HAP-1 (cell line): ENCODE results near the gene PIK3R1.

Source experiments
- DNase-seq, 2 experiments: peaks; one replicate each; pipeline ENCODE4 v3.0.0-alpha.2; 2016 to 2020; ENCODE audit warnings: low spot score in 2 of 2
- H3K27me3 ChIP-seq: fragments of 250-450 bp; sonication (Bioruptor Pico); 2 replicates; pipeline ENCODE4 v1.5.1; 2020; ENCODE audit warnings: low read depth, mild to moderate bottlenecking, moderate library complexity
- H3K36me3 ChIP-seq: fragments of 250-450 bp; sonication (Bioruptor Pico); replicated peaks from 2 replicates; pipeline ENCODE4 v1.5.1; 2020; ENCODE audit warnings: mild to moderate bottlenecking
- H3K4me1 ChIP-seq: fragments of 250-450 bp; sonication (Bioruptor Pico); 2 replicates; pipeline ENCODE4 v1.5.1; 2020; ENCODE audit warnings: mild to moderate bottlenecking
- H3K4me3 ChIP-seq: fragments of 250-450 bp; sonication (Bioruptor Pico); 2 replicates; pipeline ENCODE4 v1.5.1; 2020; ENCODE audit warnings: mild to moderate bottlenecking, moderate library complexity
- H3K9me3 ChIP-seq: fragments of 250-450 bp; sonication (Bioruptor Pico); 2 replicates; pipeline ENCODE4 v1.5.1; 2020; ENCODE audit warnings: mild to moderate bottlenecking, moderate library complexity
- in situ Hi-C: fragments of 300-500 bp; cut with MboI; formaldehyde crosslinking; loops from 3 replicates; pipeline ENCODE4 v1.14.3; 2020; ENCODE audit warnings: low sequenced_read_pairs, inconsistent platforms, mixed read lengths

The PIK3R1 gene

GRCh38 chr5:68296895-68297294 lies 81.3 kb downstream of the PIK3R1 start:
- Histone ChIP-seq H3K36me3 (peaks cover 5% of the 10 kb centered on the region), H3K9me3 (no peaks in the 10 kb centered on the region), H3K4me1 (no peaks in the 10 kb centered on the region), H3K27me3 (no peaks in the 10 kb centered on the region), H3K4me3 (no peak overlapping the region)
- no peak for DNase-seq
- in situ Hi-C loops, result no loop called here

DNA sequence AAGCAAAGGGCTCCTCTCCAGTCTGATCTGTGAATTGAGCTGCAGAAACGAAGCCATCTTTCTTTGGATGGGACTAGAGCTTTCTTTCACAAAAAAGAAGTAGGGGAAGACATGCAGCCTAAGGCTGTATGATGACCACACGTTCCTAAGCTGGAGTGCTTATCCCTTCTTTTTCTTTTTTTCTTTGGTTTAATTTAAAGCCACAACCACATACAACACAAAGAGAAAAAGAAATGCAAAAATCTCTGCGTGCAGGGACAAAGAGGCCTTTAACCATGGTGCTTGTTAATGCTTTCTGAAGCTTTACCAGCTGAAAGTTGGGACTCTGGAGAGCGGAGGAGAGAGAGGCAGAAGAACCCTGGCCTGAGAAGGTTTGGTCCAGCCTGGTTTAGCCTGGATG lies 82.1 kb downstream of the PIK3R1 start:
- Histone ChIP-seq H3K4me1 (no peaks in the 10 kb centered on the region), H3K36me3 (peaks cover 5% of the 10 kb centered on the region), H3K4me3 (no peak overlapping the region), H3K27me3 (no peaks in the 10 kb centered on the region), H3K9me3 (no peaks in the 10 kb centered on the region)
- in situ Hi-C loops, result no loop called here
- peak; percentile 31 to 69 for DNase-seq

- no peak for DNase-seq
- Histone ChIP-seq H3K4me3 (no peak overlapping the region), H3K27me3 (no peaks in the 10 kb centered on the region), H3K9me3 (no peaks in the 10 kb centered on the region), H3K4me1 (no peaks in the 10 kb centered on the region), H3K36me3 (peaks cover 5% of the 10 kb centered on the region)
- in situ Hi-C loops, result no loop called here
Observed at GRCh38 chr5:68298479-68298878, 82.9 kb downstream of the PIK3R1 start.

GRCh38 chr5:68299105-68299504 lies 83.5 kb downstream of the PIK3R1 start:
- H3K4me1 ChIP-seq, result no peaks in the 10 kb centered on the region
- in situ Hi-C loops, result no loop called here
- no peaks in the 10 kb centered on the region for H3K9me3 ChIP-seq
- no peaks in the 10 kb centered on the region for H3K27me3 ChIP-seq
- peaks cover 5% of the 10 kb centered on the region for H3K36me3 ChIP-seq
- no peak overlapping the region for H3K4me3 ChIP-seq
- DNase-seq, result no peak

DNA sequence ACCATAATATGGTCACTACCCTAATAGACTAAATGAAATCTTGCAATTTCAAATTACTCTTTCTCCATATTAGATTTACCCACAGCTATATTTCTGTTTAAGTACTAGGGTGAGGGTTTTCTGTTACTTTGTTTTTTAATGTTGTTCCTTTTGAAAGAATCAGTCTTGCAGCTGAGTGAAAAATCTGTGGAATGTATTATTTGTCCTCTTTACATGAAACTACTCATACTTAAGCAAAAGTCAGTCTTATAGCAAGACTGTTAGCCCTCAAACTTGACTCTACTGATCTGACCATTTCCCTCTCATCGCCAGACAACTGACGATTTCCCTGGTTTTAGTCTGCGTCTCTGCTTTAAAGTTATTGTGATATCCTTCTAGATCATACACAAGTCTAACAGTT lies 84.0 kb downstream of the PIK3R1 start:
- in situ Hi-C loops, result no loop called here
- Histone ChIP-seq H3K36me3 (peaks cover 5% of the 10 kb centered on the region), H3K9me3 (no peaks in the 10 kb centered on the region), H3K4me1 (no peaks in the 10 kb centered on the region), H3K4me3 (no peak overlapping the region), H3K27me3 (no peaks in the 10 kb centered on the region)
- DNase-seq, result no peak

DNA sequence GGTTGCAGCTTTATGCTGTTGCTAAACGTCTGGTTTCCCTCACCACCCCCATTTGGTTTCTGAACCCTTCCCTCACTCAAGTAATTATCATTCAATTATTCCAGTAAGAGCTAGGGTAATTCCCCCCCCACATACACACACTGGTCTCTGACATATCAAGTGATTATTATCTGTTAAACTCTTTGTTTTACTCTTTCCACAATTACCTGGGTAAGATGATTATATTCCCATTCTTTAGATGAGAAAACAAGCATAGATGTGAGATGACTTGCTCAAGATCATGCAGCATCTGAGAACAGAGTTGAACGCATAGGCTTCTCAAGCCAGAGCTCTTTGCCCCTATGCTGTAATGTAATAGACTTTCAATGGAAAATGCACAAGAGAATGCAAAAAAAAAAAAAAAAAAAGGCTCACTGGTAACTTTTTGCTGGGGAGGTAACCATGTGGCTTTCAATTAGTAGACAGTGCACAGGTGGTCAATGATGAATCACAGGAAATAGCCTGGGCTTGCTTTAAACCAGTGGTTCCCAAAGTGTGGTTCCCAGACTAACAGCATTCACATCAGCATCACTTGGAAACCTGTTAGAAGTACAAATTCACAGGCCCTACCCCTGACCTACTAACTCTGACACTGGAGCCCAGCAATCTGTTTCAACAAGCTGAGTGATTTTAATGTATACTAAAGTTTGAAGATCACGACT lies 87.6 kb downstream of the PIK3R1 start:
- Histone ChIP-seq H3K4me3 (no peak overlapping the region), H3K36me3 (no peaks in the 10 kb centered on the region), H3K27me3 (peaks cover 2% of the 10 kb centered on the region), H3K9me3 (no peaks in the 10 kb centered on the region), H3K4me1 (no peaks in the 10 kb centered on the region)
- no peak for DNase-seq
- in situ Hi-C loops, result no loop called here

- no peak for DNase-seq
- Histone ChIP-seq H3K36me3 (no peaks in the 10 kb centered on the region), H3K4me3 (no peak overlapping the region), H3K4me1 (no peaks in the 10 kb centered on the region), H3K27me3 (peaks cover 4% of the 10 kb centered on the region), H3K9me3 (no peaks in the 10 kb centered on the region)
- in situ Hi-C loops, result no loop called here
Observed at GRCh38 chr5:68303754-68304420, 88.3 kb downstream of the PIK3R1 start.

DNA sequence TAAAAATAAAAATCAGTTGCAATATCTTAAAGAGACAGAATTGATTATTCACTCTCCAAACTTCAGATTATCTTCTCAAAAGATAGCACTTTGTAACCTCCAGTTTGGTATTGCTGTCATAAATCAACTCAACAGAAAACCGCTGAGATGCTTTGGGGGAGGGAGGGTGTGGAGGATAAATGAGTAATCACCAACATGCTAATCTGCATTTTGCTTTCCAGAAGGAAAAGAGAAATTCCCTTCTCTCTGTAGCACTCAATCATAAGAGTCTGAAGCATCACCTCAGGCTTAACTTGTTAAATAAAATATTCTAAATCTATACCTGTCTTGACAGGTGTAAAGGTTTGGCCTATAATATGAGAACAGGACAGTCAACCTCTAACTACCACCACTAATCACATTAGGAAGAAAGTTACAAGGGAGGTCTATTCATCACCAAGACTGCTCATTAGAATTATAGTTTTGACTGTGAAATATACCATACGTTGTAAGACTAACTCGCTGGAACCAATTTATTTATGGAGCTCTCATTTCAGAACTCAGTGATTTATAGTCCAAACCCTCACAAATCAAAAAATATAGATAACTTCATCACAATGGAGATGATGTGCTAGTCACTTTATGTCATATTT lies 89.0 kb downstream of the PIK3R1 start:
- Histone ChIP-seq H3K9me3 (no peaks in the 10 kb centered on the region), H3K36me3 (no peaks in the 10 kb centered on the region), H3K27me3 (peaks cover 4% of the 10 kb centered on the region), H3K4me1 (no peaks in the 10 kb centered on the region), H3K4me3 (no peak overlapping the region)
- DNase-seq, result no peak
- in situ Hi-C loops, result no loop called here

DNA sequence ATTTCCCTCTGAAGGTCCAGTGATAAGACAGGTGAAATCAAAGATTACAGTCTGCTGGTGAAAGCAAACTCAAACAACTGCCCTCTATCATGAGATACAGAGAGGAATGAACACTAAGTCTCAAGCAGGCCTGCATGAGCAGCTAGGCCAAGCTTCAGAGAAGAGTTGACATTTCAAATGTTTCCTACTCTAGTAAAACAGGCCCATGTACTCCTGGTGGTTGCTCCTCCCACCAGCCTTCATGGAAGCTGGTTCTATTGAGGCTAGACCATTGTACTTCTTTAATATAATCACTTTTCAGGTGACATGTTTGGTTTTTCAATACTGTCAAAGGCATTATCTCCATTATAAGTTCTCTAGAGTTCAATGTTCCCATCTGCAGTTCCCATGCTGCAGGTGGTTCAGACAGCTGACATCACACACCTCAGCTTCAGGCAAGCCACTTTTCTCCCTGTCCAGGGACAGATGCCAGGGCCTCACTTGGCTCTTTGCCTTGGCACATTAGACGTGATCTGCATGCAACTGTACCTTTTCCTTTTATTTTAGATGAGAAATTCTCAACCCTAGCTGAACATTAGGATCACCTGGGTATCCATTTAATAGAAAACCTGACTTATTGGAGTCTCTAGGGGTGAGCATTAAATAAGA lies 89.8 kb downstream of the PIK3R1 start:
- DNase-seq, result no peak
- H3K36me3 ChIP-seq, result no peaks in the 10 kb centered on the region
- H3K4me1 ChIP-seq, result no peaks in the 10 kb centered on the region
- in situ Hi-C loops, result no loop called here
- no peak overlapping the region for H3K4me3 ChIP-seq
- no peaks in the 10 kb centered on the region for H3K9me3 ChIP-seq
- peaks cover 4% of the 10 kb centered on the region for H3K27me3 ChIP-seq

DNA sequence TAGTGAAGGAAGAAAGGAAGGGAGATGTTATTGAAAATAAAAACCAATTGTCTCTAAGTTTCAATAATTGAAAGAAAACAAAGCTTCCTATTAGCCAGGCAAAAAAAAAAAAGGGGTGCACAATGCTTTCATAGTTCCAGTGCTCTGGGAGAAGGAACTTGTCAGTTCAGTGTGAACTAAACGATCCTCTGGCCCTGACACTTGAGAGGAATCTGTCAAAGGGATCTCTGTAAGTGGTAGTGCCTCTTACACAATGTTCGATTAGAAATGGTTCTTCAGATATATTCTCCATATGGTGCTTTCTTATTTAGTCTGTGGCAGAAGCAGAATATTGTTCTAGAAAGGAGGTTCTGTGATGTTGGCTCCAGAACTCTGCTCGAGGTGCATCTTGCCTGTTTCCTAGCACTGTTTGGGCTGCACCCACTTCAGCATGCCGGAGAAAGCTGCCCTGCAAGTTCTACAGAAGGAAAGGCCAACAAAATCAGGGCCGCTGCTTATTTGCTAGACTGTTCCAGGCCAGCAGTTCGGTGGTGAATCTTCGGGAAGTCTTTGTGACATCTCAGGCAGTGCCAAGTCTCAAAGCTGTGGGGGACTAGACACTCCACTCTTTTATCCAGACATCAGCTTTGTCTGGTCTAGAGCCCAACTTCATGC lies 90.9 kb downstream of the PIK3R1 start:
- no peaks in the 10 kb centered on the region for H3K36me3 ChIP-seq
- no peaks in the 10 kb centered on the region for H3K4me1 ChIP-seq
- H3K4me3 ChIP-seq, result no peak overlapping the region
- H3K27me3 ChIP-seq, result peaks cover 4% of the 10 kb centered on the region
- no peak for DNase-seq
- in situ Hi-C loops, result no loop called here
- H3K9me3 ChIP-seq, result no peaks in the 10 kb centered on the region

DNA sequence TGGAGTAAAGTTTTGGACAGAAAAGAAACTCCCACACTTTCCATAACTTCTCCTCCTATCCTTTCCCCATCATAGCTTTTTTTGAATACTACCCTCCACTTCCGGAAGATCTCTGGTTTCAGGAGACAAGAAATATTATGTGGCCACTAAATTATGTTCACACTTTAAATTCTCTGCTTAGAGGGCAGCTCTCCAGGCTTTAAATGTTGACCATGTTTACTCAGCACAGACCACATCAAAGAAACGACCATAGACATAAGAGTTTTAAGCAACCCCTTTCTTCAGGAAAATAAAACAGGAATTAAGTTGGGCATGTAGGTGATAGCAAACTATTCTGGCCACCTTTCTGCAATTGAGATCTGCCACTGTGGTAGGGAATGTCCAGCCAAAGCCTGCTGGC lies 97.8 kb downstream of the PIK3R1 start:
- Histone ChIP-seq H3K4me3 (no peak overlapping the region), H3K4me1 (no peaks in the 10 kb centered on the region), H3K36me3 (no peaks in the 10 kb centered on the region), H3K9me3 (no peaks in the 10 kb centered on the region), H3K27me3 (no peaks in the 10 kb centered on the region; the same call in none of the 2 replicates)
- no peak for DNase-seq
- in situ Hi-C loops, result no loop called here

DNA sequence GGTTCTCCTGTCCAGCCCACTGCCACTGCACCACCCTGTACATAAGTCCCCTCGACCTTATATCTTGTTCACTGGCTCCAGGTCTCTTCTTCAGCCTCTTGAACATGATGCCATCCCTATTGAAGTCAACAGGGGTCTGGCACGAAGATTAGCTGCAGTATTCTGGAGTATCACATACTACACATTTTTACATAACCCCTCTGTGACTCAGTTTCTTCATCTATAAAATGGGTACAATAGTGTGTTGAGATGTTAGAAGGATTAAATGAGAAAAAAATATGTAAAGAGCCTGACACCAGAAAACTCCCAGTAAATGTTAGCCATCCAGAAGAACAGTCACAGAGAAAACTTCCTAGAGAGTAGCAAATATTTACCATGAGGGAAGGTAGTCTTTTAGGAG lies 98.9 kb downstream of the PIK3R1 start:
- no peak for DNase-seq
- in situ Hi-C loops, result no loop called here
- Histone ChIP-seq H3K4me3 (no peak overlapping the region), H3K4me1 (no peaks in the 10 kb centered on the region), H3K27me3 (no peaks in the 10 kb centered on the region; the same call in 1 of the 2 replicates), H3K36me3 (no peaks in the 10 kb centered on the region), H3K9me3 (no peaks in the 10 kb centered on the region)

GRCh38 chr5:68315679-68316271 lies 100.2 kb downstream of the PIK3R1 start:
- DNase-seq, result no peak
- no peaks in the 10 kb centered on the region for H3K36me3 ChIP-seq
- H3K27me3 ChIP-seq, result no peaks in the 10 kb centered on the region; the same call in 1 of the 2 replicates
- in situ Hi-C loops, result no loop called here
- H3K9me3 ChIP-seq, result no peaks in the 10 kb centered on the region
- H3K4me1 ChIP-seq, result no peaks in the 10 kb centered on the region
- no peak overlapping the region for H3K4me3 ChIP-seq
